ENCODE measurements around the gene SMCO3.

The SMCO3 gene

GRCh38 chr12:14824012-14824634 lies 10.1 kb upstream of the SMCO3 start:
- no peak overlapping the region for H3K4me3 ChIP-seq (replicated peaks in 1 of 2; ENCODE audit: low read depth in 2 of 2, low read length in 2 of 2)
- no peak for TF ChIP-seq CTCF (IDR thresholded peaks at IDR 0.05; ENCODE audit: low read depth, low read length)
- peak in 1 of 2 donors; percentile 57 for DNase-seq (ENCODE audit: low read depth in 2 of 2)

DNA sequence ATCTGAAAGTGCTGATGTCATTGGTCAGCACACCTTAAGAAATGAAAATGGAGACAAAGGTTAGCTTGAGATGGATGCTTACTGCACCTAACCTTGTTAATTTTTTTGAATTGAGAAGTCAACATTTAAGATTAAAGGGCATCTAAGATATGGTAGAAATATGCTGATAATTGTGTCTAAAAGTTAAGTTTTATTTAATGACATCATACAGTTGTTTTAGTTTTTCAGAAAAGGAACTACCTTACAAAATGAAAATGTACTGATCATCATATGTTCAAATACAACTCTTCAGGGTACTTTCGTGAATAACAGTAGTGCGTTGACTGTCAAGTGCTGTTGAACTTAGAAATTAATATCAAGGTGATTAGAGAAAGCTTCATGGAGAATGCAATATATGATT lies 2.5 kb downstream of the SMCO3 start:
- no peak for TF ChIP-seq CTCF (IDR thresholded peaks at IDR 0.05; ENCODE audit: low read depth, low read length)
- H3K4me3 ChIP-seq (replicated peaks in 1 of 2; ENCODE audit: low read depth in 2 of 2, low read length in 2 of 2): no peak overlapping the region
- DNase-seq (ENCODE audit: low read depth in 2 of 2): no peak

DNA sequence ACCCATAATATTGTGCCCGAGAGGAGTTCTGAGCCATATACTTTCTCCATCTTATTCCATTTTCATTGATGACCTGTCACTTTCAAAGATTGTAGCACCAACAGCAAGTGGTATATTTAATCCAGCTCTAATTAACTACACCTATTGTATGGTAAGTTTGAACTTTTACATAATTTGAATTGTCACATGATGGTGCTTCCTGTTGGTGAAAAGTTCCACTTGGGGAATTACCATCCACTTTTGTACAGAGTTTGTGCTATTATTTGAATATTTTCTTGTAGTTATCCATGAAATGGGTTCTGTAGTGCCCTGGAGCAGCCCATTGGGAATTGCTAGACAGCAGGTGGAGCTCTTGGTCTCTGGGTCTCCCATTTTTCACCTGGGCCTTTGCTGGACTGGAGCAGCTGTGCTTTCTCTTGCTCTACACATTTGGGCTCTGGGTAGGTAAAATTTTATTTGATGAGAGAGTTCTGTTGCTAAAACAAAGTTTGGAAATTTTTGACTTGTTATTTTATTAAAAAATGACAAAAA lies 3.0 kb downstream of the SMCO3 start:
- DNase-seq (ENCODE audit: low read depth in 2 of 2): peak; percentile 49 to 55
- no peak overlapping the region for H3K4me3 ChIP-seq (replicated peaks in 1 of 2; ENCODE audit: low read depth in 2 of 2, low read length in 2 of 2)
- peak; percentile 56 for TF ChIP-seq CTCF (IDR thresholded peaks at IDR 0.05; ENCODE audit: low read depth, low read length)

DNA sequence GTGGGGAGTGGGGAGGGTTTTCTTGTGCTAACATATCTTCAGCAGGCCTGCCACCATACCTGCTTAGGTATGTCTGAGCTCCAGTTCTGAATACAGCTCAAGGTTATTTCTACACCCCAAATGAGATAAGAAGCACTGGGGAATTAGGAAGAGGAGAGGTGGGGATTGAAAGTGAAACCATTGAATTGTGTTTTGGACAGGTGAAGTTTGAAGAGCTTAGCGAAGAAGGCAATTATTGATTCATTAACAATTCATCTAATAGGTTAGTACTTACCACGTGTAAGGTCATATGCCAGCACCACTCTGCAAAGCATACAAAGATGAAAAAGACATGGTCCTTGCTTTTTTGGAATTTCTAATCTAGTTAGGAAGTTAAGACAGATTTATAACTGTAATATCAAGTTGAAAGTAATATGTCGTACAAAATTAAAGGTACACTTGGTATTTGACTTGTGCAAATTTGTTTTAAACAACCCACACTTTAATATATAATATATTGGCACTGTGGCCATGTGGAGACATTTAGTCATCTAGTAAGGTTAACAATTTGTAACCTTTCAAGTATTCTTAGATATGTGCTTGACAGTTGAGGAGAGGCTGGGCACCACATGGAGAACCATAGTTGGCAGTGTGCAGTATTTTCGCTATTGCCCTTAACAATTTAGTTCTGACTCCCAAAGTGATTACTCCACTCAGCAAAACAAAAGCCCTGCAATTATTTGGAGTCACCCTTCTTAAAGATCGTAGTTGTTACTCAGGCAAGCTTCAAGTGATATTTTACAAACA lies 3.6 kb downstream of the SMCO3 start:
- no peak for DNase-seq (ENCODE audit: low read depth in 2 of 2)
- H3K4me3 ChIP-seq (replicated peaks in 1 of 2; ENCODE audit: low read depth in 2 of 2, low read length in 2 of 2): no peak overlapping the region
- no peak for TF ChIP-seq CTCF (IDR thresholded peaks at IDR 0.05; ENCODE audit: low read depth, low read length)

GRCh38 chr12:14803830-14804160 lies 10.2 kb downstream of the SMCO3 start:
- no peak for TF ChIP-seq CTCF (IDR thresholded peaks at IDR 0.05; ENCODE audit: low read depth, low read length)
- H3K4me3 ChIP-seq (replicated peaks in 1 of 2; ENCODE audit: low read depth in 2 of 2, low read length in 2 of 2): peak overlapping the region; percentile 68 to 96
- DNase-seq (ENCODE audit: low read depth in 2 of 2): no peak

- peak; percentile 99 for DNase-seq (ENCODE audit: low read depth in 2 of 2)
- H3K4me3 ChIP-seq (replicated peaks in 1 of 2; ENCODE audit: low read depth in 2 of 2, low read length in 2 of 2): peak within 1 kb of the TSS; percentile 90 to 96
- TF ChIP-seq CTCF (IDR thresholded peaks at IDR 0.05; ENCODE audit: low read depth, low read length): no peak
Observed at GRCh38 chr12:14803011-14803829, 10.8 kb downstream of the SMCO3 start, which contains the start of the genes C12orf60 and WBP11. Gene C12orf60 (plus strand): TSS chr12:14803670. CDS start chr12:14822936, 19,266 bp downstream. Gene WBP11 (minus strand): TSS chr12:14803478. CDS start chr12:14801383, 2,095 bp downstream.
